Measurements from ENCODE around the gene ZNF32. TPM values are rescaled to one million over a fixed set of nuclear protein-coding genes. Genes with fewer than 3 reads are reported as not detected.

The ZNF32 gene
- total RNA-seq, 1 experiment from 2014 or later = 23.9 TPM

DNA sequence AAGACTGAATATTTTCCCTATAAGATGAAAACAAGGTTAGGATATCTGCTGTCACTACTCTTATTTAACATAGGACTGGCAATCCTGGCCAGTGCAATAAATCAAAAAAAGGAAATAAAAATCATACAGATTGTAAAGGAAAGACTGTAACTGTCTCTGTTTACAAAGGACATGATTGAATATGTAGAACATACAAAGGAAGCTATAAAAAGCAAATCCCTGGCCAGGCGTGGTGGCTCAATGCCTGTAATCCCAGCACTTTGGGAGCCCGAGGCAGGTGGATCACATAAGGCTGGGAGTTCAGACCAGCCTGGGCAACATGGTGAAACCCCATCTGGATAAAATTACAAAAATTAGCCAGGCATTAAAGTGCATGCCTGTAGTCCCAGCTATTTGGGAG lies 26.6 kb downstream of the ZNF32 start:
- ATAC-seq (no peak), DNase-seq (ENCODE audit: low spot score) (no peak)
- Mint-ChIP-seq H3K36me3 (peaks cover 21% of the 10 kb centered on the region), H3K27me3 (ENCODE audit: low read depth) (no peaks in the 10 kb centered on the region), H3K9me3 (peaks cover 46% of the 10 kb centered on the region), H3K27ac (no peak overlapping the region), H3K4me1 (no peaks in the 10 kb centered on the region), H3K4me3 (no peak overlapping the region)
- ChIA-PET POLR2A (no interaction called here), CTCF (no interaction called here)
- TF ChIP-seq HMGA2 (CRISPR knock-in tag; IDR thresholded peaks at IDR 0.05) (no peak), ZNF138 (CRISPR knock-in tag; conservative IDR thresholded peaks at IDR 0.05) (no peak), MYBL2 (CRISPR knock-in tag; IDR thresholded peaks at IDR 0.05) (no peak), ZNF317 (CRISPR knock-in tag; IDR thresholded peaks at IDR 0.05; ENCODE audit: borderline replicate concordance, low read depth) (no peak)

- no peak for DNase-seq (ENCODE audit: low spot score)
- POLR2A ChIA-PET = no interaction called here
- no peak for ATAC-seq
- no peak overlapping the region for H3K4me3 Mint-ChIP-seq
- no peak overlapping the region for H3K27ac Mint-ChIP-seq
- TF ChIP-seq JUN (CRISPR knock-in tag; IDR thresholded peaks at IDR 0.05) = no peak
- TF ChIP-seq, protein P1, sequence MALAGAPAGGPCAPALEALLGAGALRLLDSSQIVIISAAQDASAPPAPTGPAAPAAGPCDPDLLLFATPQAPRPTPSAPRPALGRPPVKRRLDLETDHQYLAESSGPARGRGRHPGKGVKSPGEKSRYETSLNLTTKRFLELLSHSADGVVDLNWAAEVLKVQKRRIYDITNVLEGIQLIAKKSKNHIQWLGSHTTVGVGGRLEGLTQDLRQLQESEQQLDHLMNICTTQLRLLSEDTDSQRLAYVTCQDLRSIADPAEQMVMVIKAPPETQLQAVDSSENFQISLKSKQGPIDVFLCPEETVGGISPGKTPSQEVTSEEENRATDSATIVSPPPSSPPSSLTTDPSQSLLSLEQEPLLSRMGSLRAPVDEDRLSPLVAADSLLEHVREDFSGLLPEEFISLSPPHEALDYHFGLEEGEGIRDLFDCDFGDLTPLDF (CRISPR knock-in tag; IDR thresholded peaks at IDR 0.05) = no peak
- TF ChIP-seq, protein P2, sequence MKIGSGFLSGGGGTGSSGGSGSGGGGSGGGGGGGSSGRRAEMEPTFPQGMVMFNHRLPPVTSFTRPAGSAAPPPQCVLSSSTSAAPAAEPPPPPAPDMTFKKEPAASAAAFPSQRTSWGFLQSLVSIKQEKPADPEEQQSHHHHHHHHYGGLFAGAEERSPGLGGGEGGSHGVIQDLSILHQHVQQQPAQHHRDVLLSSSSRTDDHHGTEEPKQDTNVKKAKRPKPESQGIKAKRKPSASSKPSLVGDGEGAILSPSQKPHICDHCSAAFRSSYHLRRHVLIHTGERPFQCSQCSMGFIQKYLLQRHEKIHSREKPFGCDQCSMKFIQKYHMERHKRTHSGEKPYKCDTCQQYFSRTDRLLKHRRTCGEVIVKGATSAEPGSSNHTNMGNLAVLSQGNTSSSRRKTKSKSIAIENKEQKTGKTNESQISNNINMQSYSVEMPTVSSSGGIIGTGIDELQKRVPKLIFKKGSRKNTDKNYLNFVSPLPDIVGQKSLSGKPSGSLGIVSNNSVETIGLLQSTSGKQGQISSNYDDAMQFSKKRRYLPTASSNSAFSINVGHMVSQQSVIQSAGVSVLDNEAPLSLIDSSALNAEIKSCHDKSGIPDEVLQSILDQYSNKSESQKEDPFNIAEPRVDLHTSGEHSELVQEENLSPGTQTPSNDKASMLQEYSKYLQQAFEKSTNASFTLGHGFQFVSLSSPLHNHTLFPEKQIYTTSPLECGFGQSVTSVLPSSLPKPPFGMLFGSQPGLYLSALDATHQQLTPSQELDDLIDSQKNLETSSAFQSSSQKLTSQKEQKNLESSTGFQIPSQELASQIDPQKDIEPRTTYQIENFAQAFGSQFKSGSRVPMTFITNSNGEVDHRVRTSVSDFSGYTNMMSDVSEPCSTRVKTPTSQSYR (CRISPR knock-in tag; IDR thresholded peaks at IDR 0.05) = no peak
- CTCF ChIA-PET = no interaction called here
- no peaks in the 10 kb centered on the region for H3K4me1 Mint-ChIP-seq
- no peaks in the 10 kb centered on the region for H3K27me3 Mint-ChIP-seq (ENCODE audit: low read depth)
- H3K9me3 Mint-ChIP-seq = peaks cover 62% of the 10 kb centered on the region
- peaks cover 48% of the 10 kb centered on the region for H3K36me3 Mint-ChIP-seq
Measured at GRCh38 chr10:43619368-43619767, 29.3 kb downstream of the ZNF32 start.

DNA sequence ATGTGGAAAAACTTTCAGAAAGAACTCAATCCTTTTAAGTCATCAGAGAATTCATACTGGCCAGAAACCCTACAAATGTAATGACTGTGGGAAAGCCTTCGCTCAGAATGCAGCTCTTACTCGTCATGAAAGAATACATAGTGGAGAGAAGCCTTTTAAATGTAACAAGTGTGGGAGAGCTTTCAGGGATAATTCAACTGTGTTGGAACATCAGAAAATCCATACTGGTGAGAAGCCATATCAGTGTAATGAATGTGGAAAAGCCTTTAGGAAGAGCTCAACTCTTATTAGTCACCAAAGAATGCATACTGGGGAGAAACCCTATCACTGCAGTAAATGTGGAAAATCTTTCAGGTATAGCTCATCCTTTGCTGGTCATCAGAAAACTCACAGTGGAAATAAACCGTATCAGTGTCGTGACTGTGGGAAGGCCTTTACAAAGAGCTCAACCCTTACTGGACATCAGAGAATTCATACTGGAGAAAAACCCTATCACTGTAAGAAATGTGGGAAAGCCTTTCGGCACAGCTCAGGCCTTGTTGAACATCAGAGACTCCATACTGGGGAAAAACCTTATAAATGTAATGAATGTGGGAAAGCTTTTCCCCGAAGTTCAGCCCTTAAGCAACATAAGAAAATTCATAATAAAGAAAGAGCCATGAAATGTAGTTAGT lies 31.8 kb downstream of the ZNF32 start:
- Mint-ChIP-seq H3K27me3 (ENCODE audit: low read depth) (no peaks in the 10 kb centered on the region), H3K36me3 (peaks cover 72% of the 10 kb centered on the region), H3K4me1 (peaks cover 5% of the 10 kb centered on the region), H3K9me3 (peaks cover 64% of the 10 kb centered on the region), H3K27ac (no peak overlapping the region), H3K4me3 (no peak overlapping the region)
- ATAC-seq = no peak
- POLR2A ChIA-PET = no interaction called here
- TF ChIP-seq, protein P3, sequence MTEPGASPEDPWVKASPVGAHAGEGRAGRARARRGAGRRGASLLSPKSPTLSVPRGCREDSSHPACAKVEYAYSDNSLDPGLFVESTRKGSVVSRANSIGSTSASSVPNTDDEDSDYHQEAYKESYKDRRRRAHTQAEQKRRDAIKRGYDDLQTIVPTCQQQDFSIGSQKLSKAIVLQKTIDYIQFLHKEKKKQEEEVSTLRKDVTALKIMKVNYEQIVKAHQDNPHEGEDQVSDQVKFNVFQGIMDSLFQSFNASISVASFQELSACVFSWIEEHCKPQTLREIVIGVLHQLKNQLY (CRISPR knock-in tag; IDR thresholded peaks at IDR 0.05) = no peak
- TF ChIP-seq, protein P4, sequence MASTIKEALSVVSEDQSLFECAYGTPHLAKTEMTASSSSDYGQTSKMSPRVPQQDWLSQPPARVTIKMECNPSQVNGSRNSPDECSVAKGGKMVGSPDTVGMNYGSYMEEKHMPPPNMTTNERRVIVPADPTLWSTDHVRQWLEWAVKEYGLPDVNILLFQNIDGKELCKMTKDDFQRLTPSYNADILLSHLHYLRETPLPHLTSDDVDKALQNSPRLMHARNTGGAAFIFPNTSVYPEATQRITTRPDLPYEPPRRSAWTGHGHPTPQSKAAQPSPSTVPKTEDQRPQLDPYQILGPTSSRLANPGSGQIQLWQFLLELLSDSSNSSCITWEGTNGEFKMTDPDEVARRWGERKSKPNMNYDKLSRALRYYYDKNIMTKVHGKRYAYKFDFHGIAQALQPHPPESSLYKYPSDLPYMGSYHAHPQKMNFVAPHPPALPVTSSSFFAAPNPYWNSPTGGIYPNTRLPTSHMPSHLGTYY (CRISPR knock-in tag; IDR thresholded peaks at IDR 0.05) = no peak
- TF ChIP-seq CBFB (CRISPR knock-in tag; IDR thresholded peaks at IDR 0.05; ENCODE audit: low read depth) (no peak), GTF2I (CRISPR knock-in tag; conservative IDR thresholded peaks at IDR 0.05) (no peak), SP1 (CRISPR knock-in tag; conservative IDR thresholded peaks at IDR 0.05) (no peak), NFYB (CRISPR knock-in tag; conservative IDR thresholded peaks at IDR 0.05; ENCODE audit: low read depth) (no peak), ZNF396 (CRISPR knock-in tag; IDR thresholded peaks at IDR 0.05; ENCODE audit: borderline replicate concordance) (no peak), CREM (CRISPR knock-in tag; IDR thresholded peaks at IDR 0.05) (no peak), ZNF219 (CRISPR knock-in tag; IDR thresholded peaks at IDR 0.05; ENCODE audit: borderline replicate concordance) (no peak), KAT7 (CRISPR knock-in tag; IDR thresholded peaks at IDR 0.05; ENCODE audit: borderline replicate concordance) (no peak), USF1 (CRISPR knock-in tag; IDR thresholded peaks at IDR 0.05) (no peak), SMAD3 (CRISPR knock-in tag; IDR thresholded peaks at IDR 0.05; ENCODE audit: borderline replicate concordance) (no peak)
- TF ChIP-seq, protein P5, sequence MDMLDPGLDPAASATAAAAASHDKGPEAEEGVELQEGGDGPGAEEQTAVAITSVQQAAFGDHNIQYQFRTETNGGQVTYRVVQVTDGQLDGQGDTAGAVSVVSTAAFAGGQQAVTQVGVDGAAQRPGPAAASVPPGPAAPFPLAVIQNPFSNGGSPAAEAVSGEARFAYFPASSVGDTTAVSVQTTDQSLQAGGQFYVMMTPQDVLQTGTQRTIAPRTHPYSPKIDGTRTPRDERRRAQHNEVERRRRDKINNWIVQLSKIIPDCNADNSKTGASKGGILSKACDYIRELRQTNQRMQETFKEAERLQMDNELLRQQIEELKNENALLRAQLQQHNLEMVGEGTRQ (CRISPR knock-in tag; IDR thresholded peaks at IDR 0.05) = no peak
- TF ChIP-seq, protein P6, sequence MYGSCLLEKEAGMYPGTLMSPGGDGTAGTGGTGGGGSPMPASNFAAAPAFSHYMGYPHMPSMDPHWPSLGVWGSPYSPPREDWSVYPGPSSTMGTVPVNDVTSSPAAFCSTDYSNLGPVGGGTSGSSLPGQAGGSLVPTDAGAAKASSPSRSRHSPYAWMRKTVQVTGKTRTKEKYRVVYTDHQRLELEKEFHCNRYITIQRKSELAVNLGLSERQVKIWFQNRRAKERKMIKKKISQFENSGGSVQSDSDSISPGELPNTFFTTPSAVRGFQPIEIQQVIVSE (CRISPR knock-in tag; IDR thresholded peaks at IDR 0.05; ENCODE audit: borderline replicate concordance) = no peak
- TF ChIP-seq, protein P7, sequence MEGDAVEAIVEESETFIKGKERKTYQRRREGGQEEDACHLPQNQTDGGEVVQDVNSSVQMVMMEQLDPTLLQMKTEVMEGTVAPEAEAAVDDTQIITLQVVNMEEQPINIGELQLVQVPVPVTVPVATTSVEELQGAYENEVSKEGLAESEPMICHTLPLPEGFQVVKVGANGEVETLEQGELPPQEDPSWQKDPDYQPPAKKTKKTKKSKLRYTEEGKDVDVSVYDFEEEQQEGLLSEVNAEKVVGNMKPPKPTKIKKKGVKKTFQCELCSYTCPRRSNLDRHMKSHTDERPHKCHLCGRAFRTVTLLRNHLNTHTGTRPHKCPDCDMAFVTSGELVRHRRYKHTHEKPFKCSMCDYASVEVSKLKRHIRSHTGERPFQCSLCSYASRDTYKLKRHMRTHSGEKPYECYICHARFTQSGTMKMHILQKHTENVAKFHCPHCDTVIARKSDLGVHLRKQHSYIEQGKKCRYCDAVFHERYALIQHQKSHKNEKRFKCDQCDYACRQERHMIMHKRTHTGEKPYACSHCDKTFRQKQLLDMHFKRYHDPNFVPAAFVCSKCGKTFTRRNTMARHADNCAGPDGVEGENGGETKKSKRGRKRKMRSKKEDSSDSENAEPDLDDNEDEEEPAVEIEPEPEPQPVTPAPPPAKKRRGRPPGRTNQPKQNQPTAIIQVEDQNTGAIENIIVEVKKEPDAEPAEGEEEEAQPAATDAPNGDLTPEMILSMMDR (IDR thresholded peaks at IDR 0.05) = no peak
- no peak for DNase-seq (ENCODE audit: low spot score)
- CTCF ChIA-PET = no interaction called here

Data from WTC11 (cell line).